K562 (cell line): ENCODE results near the gene IZUMO4. TPM values are rescaled to one million over a fixed set of nuclear protein-coding genes. Genes with fewer than 3 reads are reported as not detected.

Experiments used
- ELF2 ChIP-seq: fragments of 250-450 bp; sonication (Bioruptor Pico); IDR thresholded peaks from 2 replicates; pipeline ENCODE4 v1.5.0; 2021; ENCODE audit warnings: mild to moderate bottlenecking
- GABPA ChIP-seq: fragments of 200-800 bp; sonication (Bioruptor generic); conservative IDR thresholded peaks from 2 replicates; pipeline ENCODE4 v1.6.1; 2016; ENCODE audit warnings: low read depth, missing genetic modification characterization, missing compliant biosample characterization
- HDAC8 ChIP-seq: fragments of 450-650 bp; IDR thresholded peaks from 2 replicates; pipeline ENCODE4 v1.6.1; 2016; ENCODE audit warnings: mild to moderate bottlenecking, missing genetic modification characterization, moderate library complexity, missing compliant biosample characterization
- HMGXB4 ChIP-seq: sonication (generic); formaldehyde crosslinking; IDR thresholded peaks from 2 replicates; pipeline ENCODE4 v1.8.1; 2023; ENCODE audit warnings: mild to moderate bottlenecking, missing genetic modification reagents
- KHSRP ChIP-seq: fragments of 450-650 bp; IDR thresholded peaks from 2 replicates; pipeline ENCODE4 v1.6.1; 2017
- MBD1 ChIP-seq: fragments of 250-450 bp; sonication (Bioruptor Pico); IDR thresholded peaks from 2 replicates; pipeline ENCODE4 v1.8.0; 2022; ENCODE audit warnings: inconsistent platforms
- SAFB2 ChIP-seq: fragments of 200-400 bp; formaldehyde crosslinking; IDR thresholded peaks from 2 replicates; pipeline ENCODE4 v1.6.1; 2018; ENCODE audit warnings: borderline replicate concordance, low read length, low read depth, moderate library complexity; ENCODE audit not compliant: severe bottlenecking
- SP1 ChIP-seq: sonication (generic); formaldehyde crosslinking; IDR thresholded peaks from 2 replicates; pipeline ENCODE4 v1.8.1; 2022; ENCODE audit warnings: mild to moderate bottlenecking, missing genetic modification reagents
- SREBF2 ChIP-seq: sonication (generic); formaldehyde crosslinking; IDR thresholded peaks from 2 replicates; pipeline ENCODE4 v1.4.0; 2020; ENCODE audit warnings: mild to moderate bottlenecking, missing genetic modification reagents
- STAG1 ChIP-seq: sonication (generic); formaldehyde crosslinking; IDR thresholded peaks from 2 replicates; pipeline ENCODE4 v1.5.0; 2020; ENCODE audit warnings: missing genetic modification reagents, borderline replicate concordance
- TEAD2 ChIP-seq: fragments of 450-650 bp; IDR thresholded peaks from 2 replicates; pipeline ENCODE4 v1.6.1; 2016; ENCODE audit warnings: missing genetic modification characterization, control low read depth, missing compliant biosample characterization
- ZNF655 ChIP-seq: fragments of 250-450 bp; sonication (Bioruptor Pico); IDR thresholded peaks from 2 replicates; pipeline ENCODE4 v1.5.0; 2021
- ZNF79 ChIP-seq: fragments of 250-450 bp; sonication (Bioruptor Pico); IDR thresholded peaks from 2 replicates; pipeline ENCODE4 v1.4.0; 2020; ENCODE audit warnings: low read depth, mild to moderate bottlenecking, moderate library complexity
- polyA plus RNA-seq, 8 experiments: library from polyadenylated mRNA; depleted of rRNA in 4 of 8; stranded (reverse) in 5 of 8; unstranded in 3 of 8; fragments of >200 nt; fragmentation: Nextera tagmentation in 2 of 8; fragmentation: Illumina TruSeq in 1 of 8; extraction: Ambion mirVana in 2 of 8; extraction: Trizol in 1 of 8; gene quantifications; 2 replicates each; pipeline versions ENCODE4 v1.2.1 to v1.2.3, GENCODE V29; 2011 to 2014; ENCODE audit warnings: inconsistent platforms in 1 of 8, missing spikeins in 1 of 8
- total RNA-seq, 7 experiments: library from RNA; depleted of rRNA in 6 of 7; stranded (reverse); fragments of >200 nt in 6 of 7; fragmentation: Illumina TruSeq in 2 of 7; extraction: Trizol in 2 of 7; gene quantifications; 2 replicates each; pipeline versions ENCODE4 v1.2.1 to v1.2.3, GENCODE V29; 2011 to 2021; ENCODE audit warnings: low replicate concordance in 1 of 7
- TF ChIP-seq, protein P1 (sequence below): fragments of 250-450 bp; sonication (Bioruptor Pico); IDR thresholded peaks from 2 replicates; pipeline ENCODE4 v1.8.0; 2021; ENCODE audit warnings: moderate library complexity, mild to moderate bottlenecking, inconsistent platforms
- TF ChIP-seq, protein P2 (sequence below): fragments of 250-450 bp; sonication (Bioruptor Pico); IDR thresholded peaks from 2 replicates; pipeline ENCODE4 v1.5.0; 2022; ENCODE audit warnings: mild to moderate bottlenecking

Gene IZUMO4
- total and polyA plus RNA-seq, 9 of the 15 experiments (the other 6 are each of a cell fraction or from before 2014, with no cell fraction given): 0.07 to 3.9 (median 1.2) TPM

DNA sequence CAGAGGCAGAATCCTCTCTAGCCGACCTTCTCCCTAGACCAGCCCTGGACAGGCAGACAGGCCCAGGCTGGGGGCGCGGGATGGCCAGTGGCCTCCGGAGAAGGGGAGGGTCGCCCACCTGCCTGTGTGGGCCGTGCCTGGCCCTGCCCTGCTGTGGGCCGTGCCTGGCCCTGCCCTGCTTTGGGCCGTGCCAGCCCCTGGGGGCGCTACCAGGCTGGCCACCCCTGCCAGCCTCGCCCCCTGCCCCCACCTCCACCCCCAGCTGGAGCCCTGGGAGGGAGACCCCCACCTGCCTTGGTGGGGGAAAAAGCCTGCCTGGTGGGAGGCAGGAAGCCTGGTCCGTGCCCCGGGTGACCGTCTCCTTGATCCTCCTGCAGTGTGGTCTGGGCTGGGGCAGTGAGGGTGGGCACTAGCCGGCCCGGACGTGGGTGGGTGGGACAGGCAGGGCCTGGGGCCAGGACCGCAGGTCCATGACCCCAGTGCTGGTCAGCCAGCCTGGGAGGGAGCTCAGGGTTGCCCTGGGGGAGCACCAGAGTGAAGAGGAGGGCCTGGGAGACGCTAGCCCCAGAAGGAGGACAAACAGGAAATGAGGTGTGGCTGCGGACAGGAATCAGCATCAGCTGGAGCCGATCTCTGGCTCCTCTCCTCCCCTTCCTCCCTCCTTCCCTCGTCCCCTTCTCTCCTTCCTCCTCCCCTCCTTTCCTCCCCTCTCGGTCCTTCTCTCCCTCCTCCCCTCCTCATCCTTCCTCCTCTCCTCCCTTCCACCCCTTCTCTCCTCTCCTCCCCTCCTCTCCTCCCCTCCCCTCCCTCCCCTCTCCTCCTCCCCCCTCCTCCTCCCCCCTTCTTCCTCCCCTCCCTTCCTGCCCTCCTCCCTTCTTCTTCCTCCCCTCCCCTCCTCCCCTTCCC lies 40.5 kb upstream of the IZUMO4 start (continued):
- peak; percentile 86 for TF ChIP-seq GABPA (tag)
- no peak for TF ChIP-seq HDAC8 (tag)
- TF ChIP-seq SAFB2: no peak
- TF ChIP-seq ELF2 (CRISPR knock-in tag): no peak
- TF ChIP-seq SP1 (CRISPR knock-in tag): no peak
- no peak for TF ChIP-seq TEAD2 (tag)
- no peak for TF ChIP-seq KHSRP
- no peak for TF ChIP-seq MBD1 (CRISPR knock-in tag)
- TF ChIP-seq, protein P1, sequence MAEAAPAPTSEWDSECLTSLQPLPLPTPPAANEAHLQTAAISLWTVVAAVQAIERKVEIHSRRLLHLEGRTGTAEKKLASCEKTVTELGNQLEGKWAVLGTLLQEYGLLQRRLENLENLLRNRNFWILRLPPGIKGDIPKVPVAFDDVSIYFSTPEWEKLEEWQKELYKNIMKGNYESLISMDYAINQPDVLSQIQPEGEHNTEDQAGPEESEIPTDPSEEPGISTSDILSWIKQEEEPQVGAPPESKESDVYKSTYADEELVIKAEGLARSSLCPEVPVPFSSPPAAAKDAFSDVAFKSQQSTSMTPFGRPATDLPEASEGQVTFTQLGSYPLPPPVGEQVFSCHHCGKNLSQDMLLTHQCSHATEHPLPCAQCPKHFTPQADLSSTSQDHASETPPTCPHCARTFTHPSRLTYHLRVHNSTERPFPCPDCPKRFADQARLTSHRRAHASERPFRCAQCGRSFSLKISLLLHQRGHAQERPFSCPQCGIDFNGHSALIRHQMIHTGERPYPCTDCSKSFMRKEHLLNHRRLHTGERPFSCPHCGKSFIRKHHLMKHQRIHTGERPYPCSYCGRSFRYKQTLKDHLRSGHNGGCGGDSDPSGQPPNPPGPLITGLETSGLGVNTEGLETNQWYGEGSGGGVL: no peak
- TF ChIP-seq ZNF655: no peak
- TF ChIP-seq ZNF79 (CRISPR knock-in tag): no peak
- TF ChIP-seq STAG1: no peak
- TF ChIP-seq SREBF2 (CRISPR knock-in tag): no peak
- no peak for TF ChIP-seq HMGXB4 (CRISPR knock-in tag)
- TF ChIP-seq, protein P2, sequence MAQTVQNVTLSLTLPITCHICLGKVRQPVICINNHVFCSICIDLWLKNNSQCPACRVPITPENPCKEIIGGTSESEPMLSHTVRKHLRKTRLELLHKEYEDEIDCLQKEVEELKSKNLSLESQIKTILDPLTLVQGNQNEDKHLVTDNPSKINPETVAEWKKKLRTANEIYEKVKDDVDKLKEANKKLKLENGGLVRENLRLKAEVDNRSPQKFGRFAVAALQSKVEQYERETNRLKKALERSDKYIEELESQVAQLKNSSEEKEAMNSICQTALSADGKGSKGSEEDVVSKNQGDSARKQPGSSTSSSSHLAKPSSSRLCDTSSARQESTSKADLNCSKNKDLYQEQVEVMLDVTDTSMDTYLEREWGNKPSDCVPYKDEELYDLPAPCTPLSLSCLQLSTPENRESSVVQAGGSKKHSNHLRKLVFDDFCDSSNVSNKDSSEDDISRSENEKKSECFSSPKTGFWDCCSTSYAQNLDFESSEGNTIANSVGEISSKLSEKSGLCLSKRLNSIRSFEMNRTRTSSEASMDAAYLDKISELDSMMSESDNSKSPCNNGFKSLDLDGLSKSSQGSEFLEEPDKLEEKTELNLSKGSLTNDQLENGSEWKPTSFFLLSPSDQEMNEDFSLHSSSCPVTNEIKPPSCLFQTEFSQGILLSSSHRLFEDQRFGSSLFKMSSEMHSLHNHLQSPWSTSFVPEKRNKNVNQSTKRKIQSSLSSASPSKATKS (CRISPR knock-in tag): no peak
